ENCODE data around the gene KLF7.

The KLF7 gene

GRCh38 chr2:207095963-207096362 is 69.8 kb downstream of the KLF7 start:
- H3K36me3 ChIP-seq (ENCODE audit: low read depth) = peaks cover 85% of the 10 kb centered on the region
- ATAC-seq (ENCODE audit: low read depth) = no peak
- no peaks in the 10 kb centered on the region for H3K27me3 ChIP-seq (ENCODE audit: insufficient read depth, poor library complexity, severe bottlenecking)
- H3K9me3 ChIP-seq (ENCODE audit: severe bottlenecking) = no peaks in the 10 kb centered on the region
- TF ChIP-seq, protein P1, sequence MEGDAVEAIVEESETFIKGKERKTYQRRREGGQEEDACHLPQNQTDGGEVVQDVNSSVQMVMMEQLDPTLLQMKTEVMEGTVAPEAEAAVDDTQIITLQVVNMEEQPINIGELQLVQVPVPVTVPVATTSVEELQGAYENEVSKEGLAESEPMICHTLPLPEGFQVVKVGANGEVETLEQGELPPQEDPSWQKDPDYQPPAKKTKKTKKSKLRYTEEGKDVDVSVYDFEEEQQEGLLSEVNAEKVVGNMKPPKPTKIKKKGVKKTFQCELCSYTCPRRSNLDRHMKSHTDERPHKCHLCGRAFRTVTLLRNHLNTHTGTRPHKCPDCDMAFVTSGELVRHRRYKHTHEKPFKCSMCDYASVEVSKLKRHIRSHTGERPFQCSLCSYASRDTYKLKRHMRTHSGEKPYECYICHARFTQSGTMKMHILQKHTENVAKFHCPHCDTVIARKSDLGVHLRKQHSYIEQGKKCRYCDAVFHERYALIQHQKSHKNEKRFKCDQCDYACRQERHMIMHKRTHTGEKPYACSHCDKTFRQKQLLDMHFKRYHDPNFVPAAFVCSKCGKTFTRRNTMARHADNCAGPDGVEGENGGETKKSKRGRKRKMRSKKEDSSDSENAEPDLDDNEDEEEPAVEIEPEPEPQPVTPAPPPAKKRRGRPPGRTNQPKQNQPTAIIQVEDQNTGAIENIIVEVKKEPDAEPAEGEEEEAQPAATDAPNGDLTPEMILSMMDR (IDR thresholded peaks at IDR 0.05; ENCODE audit: poor library complexity, severe bottlenecking) = no peak
- DNase-seq (ENCODE audit: low spot score) = no peak
- H3K4me1 ChIP-seq (ENCODE audit: insufficient read depth, poor library complexity, severe bottlenecking) = no peaks in the 10 kb centered on the region
- no peak overlapping the region for H3K4me3 ChIP-seq (ENCODE audit: severe bottlenecking)
- no peak overlapping the region for H3K27ac ChIP-seq (ENCODE audit: poor library complexity, severe bottlenecking)

DNA sequence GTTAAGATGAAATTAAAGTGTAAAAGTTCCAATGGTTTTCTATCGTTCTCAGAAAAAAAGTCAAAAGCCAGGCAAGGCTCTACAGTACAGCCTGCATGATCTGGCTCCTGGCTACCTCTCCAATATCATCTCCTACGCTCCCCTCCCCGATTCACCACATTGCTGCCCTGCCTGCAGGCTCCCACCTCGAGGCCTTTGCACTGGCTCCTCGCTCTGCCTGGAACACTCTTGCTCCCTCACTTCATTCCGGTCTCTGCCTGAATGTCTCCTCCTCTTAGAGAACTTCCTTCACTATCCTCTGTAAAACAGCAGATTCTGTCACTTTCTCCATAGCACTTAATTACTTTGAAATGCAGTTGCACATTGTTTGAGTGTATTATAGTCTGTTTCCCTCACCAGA is 72.5 kb downstream of the KLF7 start:
- H3K27ac ChIP-seq (ENCODE audit: poor library complexity, severe bottlenecking) = no peak overlapping the region
- H3K9me3 ChIP-seq (ENCODE audit: severe bottlenecking) = no peaks in the 10 kb centered on the region
- TF ChIP-seq, protein P1 (IDR thresholded peaks at IDR 0.05; ENCODE audit: poor library complexity, severe bottlenecking) = no peak
- H3K4me1 ChIP-seq (ENCODE audit: insufficient read depth, poor library complexity, severe bottlenecking) = no peaks in the 10 kb centered on the region
- peaks cover 95% of the 10 kb centered on the region for H3K36me3 ChIP-seq (ENCODE audit: low read depth)
- ATAC-seq (ENCODE audit: low read depth) (no peak), DNase-seq (ENCODE audit: low spot score) (no peak)
- no peaks in the 10 kb centered on the region for H3K27me3 ChIP-seq (ENCODE audit: insufficient read depth, poor library complexity, severe bottlenecking)
- H3K4me3 ChIP-seq (ENCODE audit: severe bottlenecking) = no peak overlapping the region

GRCh38 chr2:207092818-207093217 is 72.9 kb downstream of the KLF7 start:
- no peak overlapping the region for H3K27ac ChIP-seq (ENCODE audit: poor library complexity, severe bottlenecking)
- no peak overlapping the region for H3K4me3 ChIP-seq (ENCODE audit: severe bottlenecking)
- H3K36me3 ChIP-seq (ENCODE audit: low read depth) = peaks cover 95% of the 10 kb centered on the region
- TF ChIP-seq, protein P1 (IDR thresholded peaks at IDR 0.05; ENCODE audit: poor library complexity, severe bottlenecking) = no peak
- no peaks in the 10 kb centered on the region for H3K4me1 ChIP-seq (ENCODE audit: insufficient read depth, poor library complexity, severe bottlenecking)
- no peak for ATAC-seq (ENCODE audit: low read depth)
- no peak for DNase-seq (ENCODE audit: low spot score)
- H3K9me3 ChIP-seq (ENCODE audit: severe bottlenecking) = no peaks in the 10 kb centered on the region
- H3K27me3 ChIP-seq (ENCODE audit: insufficient read depth, poor library complexity, severe bottlenecking) = no peaks in the 10 kb centered on the region

DNA sequence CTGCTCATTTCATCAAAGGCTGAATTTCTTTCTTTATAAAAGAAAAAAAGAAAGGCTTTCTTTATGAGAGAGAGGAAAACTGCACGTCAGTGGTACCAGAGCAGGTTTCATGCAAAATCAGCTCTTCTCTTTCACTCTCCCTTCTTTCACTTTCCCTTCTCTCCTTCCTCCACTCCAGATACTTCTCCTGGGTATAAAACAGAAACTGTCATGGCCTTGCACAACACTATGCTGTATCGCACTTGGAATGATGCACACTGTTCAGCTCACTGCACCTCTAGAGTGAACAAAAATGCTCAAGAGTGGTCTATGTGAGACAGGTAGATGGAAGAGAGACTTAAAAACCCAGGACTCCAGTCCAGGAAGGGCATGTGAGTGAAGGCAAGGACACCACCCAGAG is 73.8 kb downstream of the KLF7 start:
- ATAC-seq (ENCODE audit: low read depth) = peak; percentile 8; the same call in 2 of the 3 replicates
- TF ChIP-seq, protein P1 (IDR thresholded peaks at IDR 0.05; ENCODE audit: poor library complexity, severe bottlenecking) = no peak

GRCh38 chr2:207091176-207091575 is 74.6 kb downstream of the KLF7 start:
- Histone ChIP-seq H3K27ac (ENCODE audit: poor library complexity, severe bottlenecking) (no peak overlapping the region), H3K4me3 (ENCODE audit: severe bottlenecking) (no peak overlapping the region), H3K27me3 (ENCODE audit: insufficient read depth, poor library complexity, severe bottlenecking) (no peaks in the 10 kb centered on the region), H3K36me3 (ENCODE audit: low read depth) (peaks cover 96% of the 10 kb centered on the region), H3K4me1 (ENCODE audit: insufficient read depth, poor library complexity, severe bottlenecking) (no peaks in the 10 kb centered on the region), H3K9me3 (ENCODE audit: severe bottlenecking) (no peaks in the 10 kb centered on the region)
- ATAC-seq (ENCODE audit: low read depth) (no peak), DNase-seq (ENCODE audit: low spot score) (no peak)
- TF ChIP-seq, protein P1 (IDR thresholded peaks at IDR 0.05; ENCODE audit: poor library complexity, severe bottlenecking) = no peak

More for the DNA sequence above, 73.8 kb downstream of the KLF7 start:
- Histone ChIP-seq H3K4me3 (ENCODE audit: severe bottlenecking) (no peak overlapping the region), H3K9me3 (ENCODE audit: severe bottlenecking) (no peaks in the 10 kb centered on the region), H3K27me3 (ENCODE audit: insufficient read depth, poor library complexity, severe bottlenecking) (no peaks in the 10 kb centered on the region), H3K27ac (ENCODE audit: poor library complexity, severe bottlenecking) (no peak overlapping the region), H3K36me3 (ENCODE audit: low read depth) (peaks cover 95% of the 10 kb centered on the region), H3K4me1 (ENCODE audit: insufficient read depth, poor library complexity, severe bottlenecking) (no peaks in the 10 kb centered on the region)
- DNase-seq (ENCODE audit: low spot score) = no peak
